NCI-H345 treated with DMSO at 0.1 percent for 48 hours (cell line): ENCODE data around the gene SPAG16.
"Not testable (repeated sequence)": the region's sequence is repeated elsewhere in the genome, so short reads cannot be mapped to it uniquely, and the experiment has no call there.

ENCODE experiments used
- DNase-seq: peaks from one replicate; lab custom pipeline; 2025; ENCODE audit not compliant: unreplicated experiment; lab: John Stamatoyannopoulos, UW

SPAG16 gene

DNA sequence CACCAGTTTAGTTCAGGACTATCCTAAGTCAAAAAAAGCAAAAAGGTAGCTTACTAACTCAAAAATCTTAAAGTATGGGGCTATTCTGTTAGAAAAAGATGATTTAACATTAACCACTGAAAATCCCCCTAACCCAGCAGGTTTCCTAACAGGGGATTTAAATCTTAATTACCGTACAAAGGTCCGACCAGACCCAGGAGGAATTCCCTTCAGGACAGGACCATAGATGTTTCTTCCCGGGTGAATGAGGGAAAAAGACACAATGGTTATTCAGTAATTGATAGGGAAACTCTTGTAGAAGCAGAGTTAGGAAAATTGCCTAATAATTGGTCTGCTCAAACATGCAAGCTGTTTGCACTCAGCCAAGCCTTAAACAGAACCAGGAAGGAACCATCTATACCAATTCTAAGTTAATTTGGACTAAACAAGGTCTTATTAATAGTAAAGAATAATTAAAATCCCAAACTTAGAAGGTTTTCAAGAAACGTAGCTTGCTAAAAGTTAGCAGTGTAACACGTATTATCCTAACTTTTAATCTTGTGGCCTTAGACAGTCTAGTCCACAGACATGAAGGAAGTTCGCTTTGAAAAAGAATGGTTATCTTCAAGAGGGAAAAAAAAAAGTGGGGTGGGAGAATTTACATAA lies 124.3 kb downstream of the SPAG16 start:
- not testable (repeated sequence) for DNase-seq

DNA sequence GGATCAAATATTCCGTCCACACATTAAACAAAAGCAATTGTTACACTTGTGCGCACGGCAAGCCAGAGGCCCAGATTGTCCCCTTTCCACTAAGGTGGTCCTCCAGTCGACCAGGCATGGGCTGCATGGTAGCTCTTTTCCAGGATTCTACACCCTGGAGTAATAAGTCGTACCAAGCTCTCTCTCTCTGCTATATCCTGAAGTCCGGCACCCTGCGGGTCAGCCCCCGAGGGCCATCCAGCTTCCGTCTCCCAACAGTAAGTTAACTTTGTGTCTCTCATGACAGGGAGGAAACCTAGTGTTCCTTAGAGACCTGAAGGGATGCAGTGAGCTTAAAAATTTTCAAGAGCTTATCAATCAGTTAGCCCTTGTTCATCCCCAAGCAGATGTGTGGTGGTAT lies 126.4 kb downstream of the SPAG16 start:
- not testable (repeated sequence) for DNase-seq

DNA sequence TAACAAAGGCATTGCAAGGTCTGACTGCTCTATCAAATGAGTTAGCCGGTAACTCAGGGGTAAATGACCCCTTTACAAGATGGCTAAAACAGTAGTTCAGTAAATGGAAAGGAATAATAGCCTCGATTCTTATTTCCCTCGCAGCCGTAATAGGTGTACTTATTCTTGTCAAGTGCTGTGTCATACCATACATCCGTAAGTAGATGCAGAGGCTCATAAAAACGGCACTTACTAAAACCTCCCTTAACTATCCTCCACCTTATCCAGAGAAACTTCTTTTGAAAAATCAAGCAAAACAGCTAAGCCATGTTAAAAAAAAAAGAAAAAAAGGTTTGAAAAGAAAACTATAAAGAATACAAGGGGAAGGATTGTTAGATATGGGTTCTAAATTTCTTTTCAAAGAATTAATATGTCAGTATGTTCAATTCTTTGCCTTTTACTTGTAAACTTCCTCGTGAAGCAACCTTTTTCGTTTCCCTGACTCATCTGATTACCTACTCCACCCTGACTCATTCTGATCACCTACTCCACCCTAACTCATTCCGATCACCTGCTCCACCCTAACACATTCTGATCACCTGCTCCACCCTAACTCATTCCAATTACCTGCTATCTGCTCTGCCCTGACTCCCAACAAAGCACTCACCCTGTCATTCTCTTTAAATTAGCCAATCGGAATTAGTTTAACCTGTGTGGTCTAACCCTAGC lies 127.5 kb downstream of the SPAG16 start:
- no peak for DNase-seq

DNA sequence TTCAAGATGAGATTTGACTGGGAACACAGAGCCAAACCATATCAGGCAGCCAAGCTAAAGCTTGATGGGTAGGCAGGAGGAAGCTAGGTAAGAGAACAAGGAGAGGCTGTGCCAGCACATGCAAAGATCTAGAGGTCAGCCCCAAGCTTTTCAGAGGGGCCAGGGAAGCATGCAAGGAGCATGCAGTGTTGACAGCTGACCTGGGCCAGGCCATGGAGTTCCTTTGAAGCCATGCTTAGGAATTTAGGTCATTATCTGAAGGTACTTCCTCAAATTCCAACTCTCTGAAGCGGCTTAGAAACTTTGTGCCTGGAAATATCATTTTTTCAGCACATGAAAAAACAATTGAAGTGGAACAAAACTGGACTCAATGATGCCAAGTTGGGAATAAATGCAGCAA lies 130.8 kb downstream of the SPAG16 start:
- DNase-seq = no peak

DNA sequence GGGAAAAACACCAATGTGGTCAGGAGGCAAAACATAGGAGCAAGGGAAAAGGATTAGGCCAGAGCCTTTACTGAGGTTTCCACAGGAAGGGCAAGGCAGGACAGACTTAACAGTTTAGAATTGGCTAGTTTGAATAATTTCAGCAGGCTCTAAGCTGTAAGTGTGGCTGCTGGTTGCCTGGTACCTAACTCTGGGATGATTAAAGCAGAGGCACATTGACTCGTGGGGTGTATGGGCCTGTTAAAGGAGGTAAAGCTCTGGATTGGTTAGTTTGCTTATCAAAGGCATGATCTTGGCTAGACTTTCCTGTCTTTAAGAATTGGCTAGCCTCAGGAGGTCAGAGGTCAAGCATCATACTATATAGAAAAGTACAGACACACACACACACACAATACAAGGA lies 132.6 kb downstream of the SPAG16 start:
- DNase-seq = no peak

DNA sequence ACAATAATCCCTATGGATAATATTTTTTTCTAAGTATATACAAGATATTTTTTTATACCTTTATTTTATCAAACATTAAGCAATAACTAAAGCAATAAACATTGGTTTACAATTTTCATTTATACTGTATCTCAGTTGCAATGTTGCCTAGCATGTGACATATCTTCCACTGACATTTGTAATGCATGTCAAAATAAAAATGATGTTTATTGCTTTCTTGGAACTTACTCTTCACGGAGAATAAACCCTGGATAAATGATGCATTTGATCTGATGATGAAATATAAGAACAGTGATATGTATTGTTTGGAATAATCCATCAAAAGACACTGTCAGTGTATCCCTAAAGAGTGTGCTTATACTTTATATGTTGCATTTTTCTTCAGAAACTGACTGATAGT lies 135.7 kb downstream of the SPAG16 start:
- no peak for DNase-seq

DNA sequence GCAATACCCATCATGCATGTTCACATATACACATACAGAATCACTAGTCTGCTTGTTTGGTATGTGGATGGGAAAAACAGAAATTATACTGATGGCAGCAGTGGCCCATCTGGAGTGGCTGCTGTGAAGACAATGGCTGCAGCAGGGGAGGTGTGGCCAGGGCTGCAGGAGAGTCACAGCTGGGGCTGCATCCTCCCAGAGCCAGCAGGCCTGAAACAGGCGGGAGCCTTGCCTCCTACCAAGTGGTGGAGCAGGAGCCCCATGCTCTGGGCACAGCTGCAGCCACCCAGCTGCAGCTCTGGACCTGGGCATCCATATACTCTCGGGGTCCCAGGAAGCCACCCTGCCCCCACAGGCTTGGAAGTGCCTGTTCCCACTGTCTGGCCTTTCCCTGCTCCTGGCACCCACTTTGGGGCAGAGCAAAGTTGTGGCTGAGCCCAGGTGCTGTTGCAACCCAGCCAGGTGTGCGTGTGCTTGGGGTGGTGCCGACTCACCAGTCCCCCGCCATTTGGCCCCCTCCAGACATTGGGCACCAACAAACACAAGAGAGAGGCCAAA lies 136.6 kb downstream of the SPAG16 start:
- DNase-seq = no peak

DNA sequence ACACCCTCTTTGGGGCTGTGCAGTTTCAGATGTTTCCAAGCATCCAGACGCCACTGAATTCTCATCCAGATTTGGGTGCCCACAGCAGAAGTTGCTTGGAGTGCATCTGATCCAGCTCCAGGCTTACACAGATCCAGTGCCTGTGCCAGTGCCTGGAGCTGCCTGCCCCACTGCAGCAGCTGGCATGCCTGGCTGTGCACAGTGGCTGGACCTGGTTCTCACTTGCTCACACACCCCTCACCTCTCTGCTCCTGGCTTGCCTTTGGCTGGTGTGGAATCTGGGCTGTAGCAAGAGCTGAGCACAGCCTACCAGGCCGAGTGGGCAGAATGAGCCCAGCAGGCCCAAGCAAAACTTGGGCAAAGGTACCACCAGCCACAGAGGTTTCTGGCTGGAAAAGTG lies 137.9 kb downstream of the SPAG16 start:
- DNase-seq = no peak

DNA sequence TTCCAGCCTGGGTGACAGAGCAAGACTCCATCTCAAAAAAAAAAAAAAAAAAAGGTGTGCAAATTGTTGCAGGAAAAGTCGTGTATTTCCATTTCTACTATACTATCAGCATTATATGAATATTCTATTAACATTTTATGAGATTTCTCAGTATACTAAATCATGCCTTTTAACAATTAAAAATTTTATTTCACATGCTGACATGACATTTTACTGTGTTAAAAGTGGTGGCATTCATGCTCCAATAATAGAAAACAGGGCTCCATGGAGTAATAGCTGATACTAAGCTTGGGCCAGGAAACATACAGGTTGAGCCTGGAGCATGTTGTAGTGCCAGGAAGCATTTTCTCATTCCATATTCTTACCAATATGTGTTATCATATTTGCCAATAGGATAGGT lies 141.4 kb downstream of the SPAG16 start:
- DNase-seq = no peak

DNA sequence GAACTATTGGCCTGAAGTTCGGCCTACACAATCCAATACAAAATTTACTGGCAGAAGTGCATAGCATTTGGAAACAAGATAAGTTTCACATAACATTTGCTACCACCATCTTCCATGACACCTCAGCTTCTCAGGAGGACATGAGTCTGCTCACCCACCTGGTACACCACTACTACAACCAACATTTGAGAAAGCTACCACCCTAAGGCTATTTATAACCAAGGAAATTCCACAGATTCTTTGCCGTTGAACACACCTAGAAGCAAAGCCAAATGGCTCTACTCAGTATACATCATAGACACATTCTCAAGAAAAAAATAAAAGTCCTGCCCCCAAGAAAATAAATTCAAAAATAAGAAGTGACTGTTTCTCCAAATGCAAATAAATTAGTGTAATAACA lies 145.3 kb downstream of the SPAG16 start:
- DNase-seq = no peak

DNA sequence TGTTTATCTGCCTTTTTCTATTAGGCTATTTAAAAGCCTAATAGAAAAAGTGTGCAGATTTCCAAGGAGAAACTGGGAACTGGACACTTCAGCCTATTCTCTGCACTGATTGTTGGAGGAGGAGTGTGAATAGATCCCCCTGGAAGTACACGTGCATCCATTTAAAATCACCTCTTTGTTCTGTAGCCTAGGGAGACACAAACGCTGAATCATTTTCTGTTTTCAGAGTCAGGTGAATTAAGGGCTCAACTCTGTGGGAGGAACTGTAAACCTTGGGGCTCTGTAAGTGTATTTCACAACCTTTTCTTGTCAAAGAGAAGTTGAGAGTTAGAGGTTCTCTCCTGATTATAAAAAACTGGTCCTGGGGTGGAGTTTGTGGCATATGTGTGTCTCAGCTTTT lies 159.7 kb downstream of the SPAG16 start:
- no peak for DNase-seq

DNA sequence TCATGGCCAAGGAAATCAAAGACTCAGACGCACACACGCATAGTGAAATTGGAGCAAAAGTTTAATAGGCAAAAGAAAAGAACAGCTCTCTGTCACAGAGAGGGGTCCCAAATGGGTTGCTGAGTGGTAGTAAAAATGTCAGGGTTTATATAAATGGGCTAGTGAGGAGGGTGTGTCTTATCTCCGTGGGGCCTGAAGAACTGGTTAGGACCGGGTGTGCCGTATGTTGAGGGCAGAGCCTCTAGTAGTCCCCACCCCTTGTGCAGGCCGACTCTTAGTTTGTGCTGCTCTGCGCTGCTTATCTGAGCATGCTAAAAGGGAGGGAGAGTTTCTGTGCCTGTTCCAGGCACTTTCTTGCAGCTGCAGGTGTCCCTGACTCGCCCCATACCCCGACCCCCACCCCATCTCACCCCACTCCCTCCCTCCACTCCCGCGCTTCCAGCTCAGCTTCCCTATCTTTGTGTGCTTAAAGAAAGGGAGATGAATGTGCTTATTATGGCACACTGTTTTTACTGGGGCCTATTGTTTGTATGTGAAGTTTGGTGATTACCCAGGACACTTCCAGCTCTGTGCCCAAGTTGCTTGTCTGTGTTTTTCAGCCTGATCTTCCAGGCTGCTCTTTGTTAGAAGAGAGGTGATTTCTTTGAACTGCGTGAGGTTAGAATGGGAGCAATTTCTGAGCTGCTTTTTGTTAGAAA lies 167.4 kb downstream of the SPAG16 start:
- DNase-seq = no peak

DNA sequence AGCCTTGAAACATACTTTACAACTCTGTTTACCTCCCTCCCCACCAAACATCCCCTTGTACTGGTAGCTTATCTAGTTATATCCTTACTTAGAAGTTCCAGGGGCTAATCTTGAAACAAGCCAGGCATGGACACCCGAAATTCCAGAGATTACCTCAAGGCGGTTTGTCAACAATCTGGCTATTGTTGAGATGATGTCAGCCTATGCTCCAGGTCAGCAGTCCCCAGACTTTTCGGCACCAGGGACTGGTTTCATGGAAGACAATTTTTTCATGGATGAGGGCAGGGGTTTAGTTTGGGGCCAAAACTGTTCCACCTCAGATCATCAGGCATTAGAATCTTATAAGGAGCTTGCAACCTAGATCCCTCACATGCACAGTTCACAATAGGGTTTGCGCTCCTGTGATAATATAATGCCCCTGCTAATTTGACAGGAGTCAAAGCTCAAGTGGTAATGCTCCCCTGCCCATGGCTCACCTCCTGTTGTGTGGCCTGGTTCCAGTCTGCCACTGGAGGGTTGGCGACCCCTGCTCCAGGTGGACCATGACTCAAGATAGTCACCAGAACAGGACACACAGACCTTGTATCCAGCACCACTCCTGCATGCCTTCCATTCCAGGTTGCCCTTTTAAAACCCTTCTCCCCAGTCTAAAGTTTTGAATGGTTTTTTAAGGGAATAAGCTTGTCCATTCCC lies 171.2 kb downstream of the SPAG16 start:
- no peak for DNase-seq

DNA sequence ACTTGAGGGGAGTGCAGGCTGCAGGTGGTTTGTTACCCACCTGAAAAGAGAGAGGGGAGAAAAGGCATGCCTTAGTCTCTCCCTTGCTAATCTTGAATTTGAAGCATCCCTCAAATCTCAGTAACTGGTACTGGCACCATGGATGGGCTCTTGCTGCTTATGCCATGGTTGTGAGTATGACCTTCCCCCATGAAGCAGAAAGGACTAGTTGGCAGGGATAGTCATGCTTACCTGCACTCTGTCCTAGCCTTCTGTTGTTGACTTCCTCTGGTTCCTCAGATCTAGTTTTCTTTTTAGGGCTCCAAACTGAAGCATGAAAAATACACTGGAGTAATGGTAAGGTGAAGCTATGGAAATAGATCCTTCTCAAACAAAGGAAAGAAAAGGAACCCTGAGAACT lies 191.2 kb downstream of the SPAG16 start:
- no peak for DNase-seq

DNA sequence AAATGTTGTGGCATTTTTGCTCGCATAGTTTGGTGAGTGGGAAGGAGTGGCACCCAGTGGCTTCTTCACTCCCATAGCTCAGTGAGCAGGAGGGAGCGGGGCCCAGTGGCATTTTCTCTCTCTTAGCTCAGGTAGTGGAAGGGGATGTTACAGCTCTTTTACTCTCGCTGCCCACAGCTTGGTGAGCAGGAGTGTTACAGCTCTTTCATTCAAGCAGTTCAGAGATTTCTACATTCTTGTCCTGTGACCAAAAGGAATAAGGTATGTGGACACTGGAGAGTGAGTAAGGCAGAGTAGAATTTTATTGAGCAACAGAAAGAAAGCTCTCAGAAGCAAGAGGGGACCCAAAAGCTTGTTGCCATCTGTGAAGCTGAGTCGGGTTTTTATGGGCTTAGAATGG lies 192.4 kb downstream of the SPAG16 start:
- DNase-seq = no peak

DNA sequence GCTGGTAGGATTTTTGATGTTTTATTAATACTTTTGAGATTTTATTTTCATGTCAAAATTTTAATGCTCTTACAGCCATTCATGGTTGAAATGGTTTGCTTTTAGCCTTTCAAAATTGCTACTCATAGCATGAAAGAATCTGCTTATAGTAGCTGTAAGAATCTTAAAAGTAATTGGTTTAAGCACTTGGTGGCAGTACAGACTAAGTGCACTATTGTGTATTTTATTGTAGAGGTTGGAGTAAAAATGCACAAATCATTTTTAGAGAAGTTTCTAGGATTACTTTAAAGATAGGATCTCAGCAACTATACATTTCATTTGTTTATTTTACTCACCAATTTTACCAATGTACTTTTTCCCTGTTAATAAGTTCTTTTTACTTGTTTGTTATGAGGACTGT lies 205.8 kb downstream of the SPAG16 start:
- DNase-seq = no peak

DNA sequence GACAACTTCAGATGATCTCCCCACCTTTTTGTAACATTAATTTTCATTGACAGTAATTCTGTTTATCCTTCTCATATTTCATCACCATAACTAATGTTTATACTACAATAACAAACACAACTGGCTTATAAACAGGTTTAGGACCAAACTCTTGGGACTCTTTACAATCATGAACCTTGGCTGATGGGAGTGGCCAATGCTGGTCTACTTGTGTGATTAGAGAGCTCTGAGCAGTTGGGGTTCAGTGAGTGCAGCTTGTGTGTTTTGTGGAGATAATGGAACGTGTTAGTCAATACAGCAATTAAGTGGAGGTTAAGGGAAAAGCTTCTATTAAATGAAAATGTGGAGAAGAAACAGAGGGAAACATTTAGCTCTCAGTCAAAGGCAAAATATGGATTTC lies 207.1 kb downstream of the SPAG16 start:
- DNase-seq = no peak

DNA sequence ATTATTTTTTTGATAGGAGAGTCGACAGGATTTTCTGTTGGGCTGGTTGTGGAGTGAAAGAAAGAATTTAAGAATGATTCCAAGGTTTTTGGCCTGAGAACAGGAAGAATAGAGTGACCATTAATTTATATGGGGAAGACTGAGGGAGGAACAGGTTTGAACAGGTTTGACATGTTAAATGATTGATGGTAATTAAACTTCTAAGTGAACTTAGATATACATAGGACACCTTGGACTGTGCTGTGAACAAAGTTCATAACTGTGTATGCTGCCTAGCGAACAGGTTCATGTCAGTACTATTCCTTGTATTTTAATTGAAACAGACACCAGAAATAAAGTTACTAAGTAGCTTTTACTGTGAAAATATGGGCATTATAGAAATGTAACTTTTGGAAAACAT lies 212.0 kb downstream of the SPAG16 start:
- DNase-seq = no peak

DNA sequence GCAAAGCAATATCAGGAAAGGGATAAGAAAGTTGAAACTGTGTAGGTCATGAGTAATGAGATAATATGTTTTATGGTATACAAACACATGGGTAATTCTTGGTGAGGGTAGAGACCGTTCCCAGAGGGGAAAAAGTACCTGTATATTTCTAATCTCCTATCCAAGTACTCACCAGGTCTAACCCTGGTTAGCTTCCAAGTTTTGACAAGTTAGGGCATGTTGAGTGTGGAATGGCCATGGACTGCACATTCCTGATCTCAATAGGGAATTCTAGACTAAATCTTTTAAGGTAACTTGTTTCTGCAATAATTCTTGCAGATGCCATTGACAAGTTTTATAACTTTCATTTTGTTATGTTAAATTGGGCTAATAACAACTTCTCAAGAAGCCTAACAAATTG lies 216.6 kb downstream of the SPAG16 start:
- DNase-seq = no peak

DNA sequence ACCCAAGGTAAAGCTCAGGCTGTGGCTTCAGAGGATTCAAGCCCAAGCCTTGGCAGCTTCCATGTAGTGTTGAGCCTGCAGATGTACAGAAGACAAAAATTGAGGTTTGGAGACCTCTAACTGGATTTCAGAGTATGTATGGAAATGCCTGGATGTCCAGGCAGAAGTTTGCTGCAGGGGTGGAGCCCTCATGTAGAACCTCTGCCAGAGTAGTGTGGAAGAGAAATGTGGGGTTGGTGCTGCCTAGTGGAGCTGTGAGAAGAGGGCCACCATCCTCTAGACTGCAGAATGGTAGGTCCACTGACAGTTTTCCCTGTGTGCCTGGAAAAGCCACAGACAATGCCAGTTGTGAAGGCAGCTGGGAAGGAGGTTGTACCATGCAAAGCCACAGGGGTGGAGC lies 239.9 kb downstream of the SPAG16 start:
- DNase-seq = no peak

DNA sequence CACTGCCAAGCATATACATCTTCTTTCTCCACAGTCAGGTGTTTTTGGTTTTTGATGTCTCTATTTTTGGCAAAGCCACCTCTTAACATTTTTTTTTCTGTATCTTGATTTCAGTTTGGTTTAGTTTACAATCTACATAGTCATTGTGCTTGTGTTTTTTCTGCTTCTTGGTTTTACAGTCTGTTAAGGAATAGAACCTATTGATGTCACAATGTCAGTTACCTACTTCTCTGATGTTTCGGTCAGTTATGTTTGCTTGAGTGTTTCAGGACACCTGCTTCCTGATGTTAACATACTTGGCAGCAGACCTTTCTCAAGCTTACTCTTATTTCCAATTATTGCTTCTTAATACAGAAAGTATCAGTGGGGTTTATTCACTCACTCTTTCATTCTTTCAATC lies 253.3 kb downstream of the SPAG16 start:
- DNase-seq = no peak

DNA sequence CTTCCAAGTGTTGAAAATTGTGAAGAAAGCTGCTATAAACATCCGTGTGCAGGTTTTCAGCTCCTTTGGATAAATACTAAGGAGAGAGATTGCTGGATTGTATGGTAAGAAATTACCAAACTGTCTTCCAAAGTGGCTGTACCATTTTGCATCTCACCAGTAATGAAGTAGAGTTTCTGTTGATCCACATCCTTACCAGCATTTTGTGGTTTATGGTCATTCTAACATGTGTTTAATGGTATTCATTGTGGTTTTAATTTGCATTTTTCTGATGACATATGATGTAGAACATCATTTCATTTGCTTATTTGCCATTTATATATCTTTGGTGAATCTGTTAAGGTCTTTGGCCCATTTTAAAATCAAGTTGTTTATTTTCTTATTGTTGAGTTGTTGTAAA lies 260.7 kb downstream of the SPAG16 start:
- no peak for DNase-seq
